HCT116 (cell line): ENCODE measurements around the gene PLCG2.

Experiments
- YY1 ChIP-seq: IDR thresholded peaks from 2 replicates; pipeline ENCODE4 v1.6.1; 2011; ENCODE audit warnings: low read length, low read depth, moderate library complexity, mild to moderate bottlenecking; ENCODE audit not compliant: insufficient replicate concordance; ENCODE audit errors: extremely low read depth
- ZNF274 ChIP-seq: fragments of 200-500 bp; sonication (Bioruptor generic); IDR thresholded peaks from 2 replicates; pipeline ENCODE4 v1.6.1; 2014; ENCODE audit warnings: mild to moderate bottlenecking, low read depth, low read length, inconsistent platforms
- TF ChIP-seq, protein P1 (sequence below), 3 experiments: fragments of 200-600 bp in 1 of 3; sonication (generic) in 1 of 3; IDR thresholded peaks in 2 of 3; conservative IDR thresholded peaks in 1 of 3; 2 replicates each; pipeline ENCODE4 v1.5.1; 2012 to 2017; ENCODE audit warnings: low read depth in 2 of 3, low read length in 2 of 3, antibody characterized with exemption in 1 of 3, borderline replicate concordance in 1 of 3, control low read depth in 1 of 3, mild to moderate bottlenecking in 1 of 3, mixed read lengths in 1 of 3, mixed run types in 1 of 3, moderate library complexity in 1 of 3; ENCODE audit not compliant: insufficient read depth in 1 of 3
- TF ChIP-seq, protein P2 (sequence below): IDR thresholded peaks from 2 replicates; pipeline ENCODE4 v1.6.1; 2011; ENCODE audit warnings: mild to moderate bottlenecking, low read length, moderate library complexity; ENCODE audit not compliant: insufficient replicate concordance; ENCODE audit errors: extremely low read depth
- TF ChIP-seq, protein P3 (sequence below): IDR thresholded peaks from 2 replicates; pipeline ENCODE4 v1.6.1; 2012; ENCODE audit warnings: low read depth

DNA sequence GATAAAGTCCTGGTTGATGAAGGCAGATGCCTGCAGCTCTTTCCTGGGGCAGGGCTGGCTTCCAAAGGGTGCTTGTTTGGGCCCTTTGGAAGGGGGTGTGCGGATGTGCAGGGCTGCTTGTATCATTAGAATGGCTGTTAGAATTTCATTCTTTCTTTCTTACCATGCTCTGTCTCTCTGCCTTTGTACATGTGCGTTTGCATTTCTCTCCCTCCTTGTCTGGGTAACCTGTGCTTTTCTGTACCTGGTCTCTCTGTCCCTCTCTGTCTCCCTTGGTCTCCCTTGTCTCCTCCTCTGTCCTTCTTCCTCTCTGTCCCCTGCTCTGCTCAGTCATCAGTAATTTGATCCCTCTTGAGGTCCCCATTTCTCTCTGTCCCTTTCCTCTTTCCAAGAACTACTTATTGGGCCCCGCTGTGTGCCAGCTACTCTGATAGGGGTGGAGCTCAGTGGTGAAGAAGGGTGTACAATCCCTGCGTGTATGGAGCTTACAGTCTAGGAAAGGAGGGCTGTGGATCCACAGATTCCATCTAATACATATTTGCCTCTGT lies 69.3 kb downstream of the PLCG2 start:
- TF ChIP-seq, protein P1, sequence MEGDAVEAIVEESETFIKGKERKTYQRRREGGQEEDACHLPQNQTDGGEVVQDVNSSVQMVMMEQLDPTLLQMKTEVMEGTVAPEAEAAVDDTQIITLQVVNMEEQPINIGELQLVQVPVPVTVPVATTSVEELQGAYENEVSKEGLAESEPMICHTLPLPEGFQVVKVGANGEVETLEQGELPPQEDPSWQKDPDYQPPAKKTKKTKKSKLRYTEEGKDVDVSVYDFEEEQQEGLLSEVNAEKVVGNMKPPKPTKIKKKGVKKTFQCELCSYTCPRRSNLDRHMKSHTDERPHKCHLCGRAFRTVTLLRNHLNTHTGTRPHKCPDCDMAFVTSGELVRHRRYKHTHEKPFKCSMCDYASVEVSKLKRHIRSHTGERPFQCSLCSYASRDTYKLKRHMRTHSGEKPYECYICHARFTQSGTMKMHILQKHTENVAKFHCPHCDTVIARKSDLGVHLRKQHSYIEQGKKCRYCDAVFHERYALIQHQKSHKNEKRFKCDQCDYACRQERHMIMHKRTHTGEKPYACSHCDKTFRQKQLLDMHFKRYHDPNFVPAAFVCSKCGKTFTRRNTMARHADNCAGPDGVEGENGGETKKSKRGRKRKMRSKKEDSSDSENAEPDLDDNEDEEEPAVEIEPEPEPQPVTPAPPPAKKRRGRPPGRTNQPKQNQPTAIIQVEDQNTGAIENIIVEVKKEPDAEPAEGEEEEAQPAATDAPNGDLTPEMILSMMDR (IDR thresholded peaks at IDR 0.05 in 2 of 3, conservative IDR thresholded peaks at IDR 0.05 in 1 of 3; ENCODE audit: borderline replicate concordance in 1 of 3, insufficient read depth in 1 of 3, low read depth in 2 of 3, low read length in 2 of 3): no peak
- no peak for TF ChIP-seq YY1
- TF ChIP-seq, protein P2, sequence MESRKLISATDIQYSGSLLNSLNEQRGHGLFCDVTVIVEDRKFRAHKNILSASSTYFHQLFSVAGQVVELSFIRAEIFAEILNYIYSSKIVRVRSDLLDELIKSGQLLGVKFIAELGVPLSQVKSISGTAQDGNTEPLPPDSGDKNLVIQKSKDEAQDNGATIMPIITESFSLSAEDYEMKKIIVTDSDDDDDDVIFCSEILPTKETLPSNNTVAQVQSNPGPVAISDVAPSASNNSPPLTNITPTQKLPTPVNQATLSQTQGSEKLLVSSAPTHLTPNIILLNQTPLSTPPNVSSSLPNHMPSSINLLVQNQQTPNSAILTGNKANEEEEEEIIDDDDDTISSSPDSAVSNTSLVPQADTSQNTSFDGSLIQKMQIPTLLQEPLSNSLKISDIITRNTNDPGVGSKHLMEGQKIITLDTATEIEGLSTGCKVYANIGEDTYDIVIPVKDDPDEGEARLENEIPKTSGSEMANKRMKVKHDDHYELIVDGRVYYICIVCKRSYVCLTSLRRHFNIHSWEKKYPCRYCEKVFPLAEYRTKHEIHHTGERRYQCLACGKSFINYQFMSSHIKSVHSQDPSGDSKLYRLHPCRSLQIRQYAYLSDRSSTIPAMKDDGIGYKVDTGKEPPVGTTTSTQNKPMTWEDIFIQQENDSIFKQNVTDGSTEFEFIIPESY: no peak
- TF ChIP-seq, protein P3, sequence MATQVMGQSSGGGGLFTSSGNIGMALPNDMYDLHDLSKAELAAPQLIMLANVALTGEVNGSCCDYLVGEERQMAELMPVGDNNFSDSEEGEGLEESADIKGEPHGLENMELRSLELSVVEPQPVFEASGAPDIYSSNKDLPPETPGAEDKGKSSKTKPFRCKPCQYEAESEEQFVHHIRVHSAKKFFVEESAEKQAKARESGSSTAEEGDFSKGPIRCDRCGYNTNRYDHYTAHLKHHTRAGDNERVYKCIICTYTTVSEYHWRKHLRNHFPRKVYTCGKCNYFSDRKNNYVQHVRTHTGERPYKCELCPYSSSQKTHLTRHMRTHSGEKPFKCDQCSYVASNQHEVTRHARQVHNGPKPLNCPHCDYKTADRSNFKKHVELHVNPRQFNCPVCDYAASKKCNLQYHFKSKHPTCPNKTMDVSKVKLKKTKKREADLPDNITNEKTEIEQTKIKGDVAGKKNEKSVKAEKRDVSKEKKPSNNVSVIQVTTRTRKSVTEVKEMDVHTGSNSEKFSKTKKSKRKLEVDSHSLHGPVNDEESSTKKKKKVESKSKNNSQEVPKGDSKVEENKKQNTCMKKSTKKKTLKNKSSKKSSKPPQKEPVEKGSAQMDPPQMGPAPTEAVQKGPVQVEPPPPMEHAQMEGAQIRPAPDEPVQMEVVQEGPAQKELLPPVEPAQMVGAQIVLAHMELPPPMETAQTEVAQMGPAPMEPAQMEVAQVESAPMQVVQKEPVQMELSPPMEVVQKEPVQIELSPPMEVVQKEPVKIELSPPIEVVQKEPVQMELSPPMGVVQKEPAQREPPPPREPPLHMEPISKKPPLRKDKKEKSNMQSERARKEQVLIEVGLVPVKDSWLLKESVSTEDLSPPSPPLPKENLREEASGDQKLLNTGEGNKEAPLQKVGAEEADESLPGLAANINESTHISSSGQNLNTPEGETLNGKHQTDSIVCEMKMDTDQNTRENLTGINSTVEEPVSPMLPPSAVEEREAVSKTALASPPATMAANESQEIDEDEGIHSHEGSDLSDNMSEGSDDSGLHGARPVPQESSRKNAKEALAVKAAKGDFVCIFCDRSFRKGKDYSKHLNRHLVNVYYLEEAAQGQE: no peak
- TF ChIP-seq ZNF274: no peak
